22Rv1 (cell line): ENCODE data around the gene FBXL13.

Experiments used
- CTCF ChIP-seq: fragments of 450-650 bp; IDR thresholded peaks from 2 replicates; pipeline ENCODE4 v1.5.1; 2017; ENCODE audit warnings: mild to moderate bottlenecking
- ZFX ChIP-seq: fragments of 450-650 bp; IDR thresholded peaks from 2 replicates; pipeline ENCODE4 v1.6.1; 2017; ENCODE audit warnings: antibody characterized with exemption, borderline replicate concordance

GRCh38 chr7:102842284-102842683, 232.3 kb downstream of the FBXL13 start:
- no peak for TF ChIP-seq CTCF
- no peak for TF ChIP-seq ZFX
